HG03097 (cell line): ENCODE measurements around the gene SRMS.

ENCODE experiments used
- ATAC-seq: cut with Tn5 transposase; IDR thresholded peaks from one replicate; pipeline ENCODE4 v1.9.1; 2021; ENCODE audit not compliant: unreplicated experiment, low FRiP score

The SRMS gene

GRCh38 chr20:63508072-63508768 is 39.3 kb downstream of the SRMS start:
- no peak for ATAC-seq

- no peak for ATAC-seq
Observed at GRCh38 chr20:63507083-63507743, 40.3 kb downstream of the SRMS start.

GRCh38 chr20:63505723-63506122 is 41.8 kb downstream of the SRMS start:
- no peak for ATAC-seq

GRCh38 chr20:63505281-63505680 is 42.3 kb downstream of the SRMS start:
- no peak for ATAC-seq

GRCh38 chr20:63504642-63505041 is 42.9 kb downstream of the SRMS start:
- ATAC-seq: no peak

- ATAC-seq: no peak
Observed at GRCh38 chr20:63503524-63503923, 44.0 kb downstream of the SRMS start.

- ATAC-seq: no peak
Observed at GRCh38 chr20:63502671-63503172, 44.8 kb downstream of the SRMS start.

GRCh38 chr20:63501818-63502670 is 45.5 kb downstream of the SRMS start:
- no peak for ATAC-seq

GRCh38 chr20:63500902-63501817 is 46.4 kb downstream of the SRMS start:
- ATAC-seq: no peak

- no peak for ATAC-seq
Observed at GRCh38 chr20:63500151-63500901, 47.2 kb downstream of the SRMS start.

GRCh38 chr20:63499338-63499969 is 48.1 kb downstream of the SRMS start:
- no peak for ATAC-seq

GRCh38 chr20:63498960-63499337 is 48.6 kb downstream of the SRMS start, which contains the start of gene EEF1A2:
Gene EEF1A2 (minus strand): TSS chr20:63499083. CDS start chr20:63497763, 1,320 bp downstream.
- ATAC-seq: no peak

- no peak for ATAC-seq
Observed at GRCh38 chr20:63497946-63498935, 49.3 kb downstream of the SRMS start.

GRCh38 chr20:63497138-63497945 is 50.2 kb downstream of the SRMS start:
- ATAC-seq: no peak

GRCh38 chr20:63496596-63497120 is 50.9 kb downstream of the SRMS start:
- ATAC-seq: no peak

- ATAC-seq: no peak
Observed at GRCh38 chr20:63495741-63496595, 51.6 kb downstream of the SRMS start.
